Measurements from ENCODE around the gene MAPRE2. TPM values are rescaled to one million over a fixed set of nuclear protein-coding genes. Genes with fewer than 3 reads are reported as not detected.
A peak's percentile ranks its signal among the peaks of the same experiment; 100 is the strongest.

MAPRE2 gene
- total RNA-seq, 1 donor from 2014 or later, result 28.9 TPM

GRCh38 chr18:35038029-35038428 is 3.2 kb upstream of the MAPRE2 start:
- no peak for DNase-seq

DNA sequence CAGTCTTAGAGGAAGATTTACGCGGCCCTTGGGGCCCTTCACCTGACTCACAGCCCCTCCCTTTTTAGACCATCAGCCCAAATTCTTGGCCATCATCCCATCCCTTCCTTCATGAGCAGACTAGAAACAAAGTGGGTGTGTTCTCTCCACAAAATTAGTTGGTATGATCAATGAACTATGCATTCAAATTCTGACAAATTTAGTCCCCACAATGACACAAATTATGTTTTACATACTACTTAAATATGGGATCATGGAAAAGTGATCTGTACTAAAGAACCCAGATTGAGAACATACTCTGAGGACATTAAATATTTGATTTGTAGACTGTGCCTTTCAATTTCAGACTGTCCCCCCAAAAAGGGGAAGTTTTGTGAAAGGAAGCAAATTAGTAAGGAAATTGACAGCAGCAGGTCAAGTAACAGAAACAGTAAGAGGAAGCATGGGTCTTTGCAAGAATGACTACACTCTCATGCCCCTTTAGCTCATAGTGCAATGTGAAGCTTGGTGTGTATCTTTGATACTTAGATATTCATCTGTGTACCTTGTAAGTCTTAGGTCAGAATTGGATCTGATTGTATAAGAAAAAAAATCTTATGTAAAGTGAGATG is 2.2 kb upstream of the MAPRE2 start:
- no peak for DNase-seq

DNA sequence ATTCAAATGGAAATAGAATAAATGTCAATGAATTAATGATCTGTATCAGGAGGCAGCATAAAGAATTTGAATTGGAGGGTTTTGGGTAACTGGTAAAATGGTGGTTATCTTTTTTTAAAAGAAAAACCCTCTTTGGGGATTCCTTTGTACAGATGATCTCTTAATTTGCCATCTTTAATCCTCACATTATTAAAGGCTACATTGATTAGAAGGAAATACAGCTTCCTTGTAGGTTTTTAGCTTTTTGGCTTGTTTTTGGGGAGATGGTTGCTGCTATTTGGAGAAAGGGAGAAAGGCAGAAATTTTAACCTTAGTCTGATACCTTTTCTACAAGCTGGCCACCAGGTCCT is 600 bp upstream of the MAPRE2 start:
- no peak for DNase-seq

GRCh38 chr18:35041815-35042387 is 688 bp downstream of the MAPRE2 start:
- peak; percentile 59 for DNase-seq

DNA sequence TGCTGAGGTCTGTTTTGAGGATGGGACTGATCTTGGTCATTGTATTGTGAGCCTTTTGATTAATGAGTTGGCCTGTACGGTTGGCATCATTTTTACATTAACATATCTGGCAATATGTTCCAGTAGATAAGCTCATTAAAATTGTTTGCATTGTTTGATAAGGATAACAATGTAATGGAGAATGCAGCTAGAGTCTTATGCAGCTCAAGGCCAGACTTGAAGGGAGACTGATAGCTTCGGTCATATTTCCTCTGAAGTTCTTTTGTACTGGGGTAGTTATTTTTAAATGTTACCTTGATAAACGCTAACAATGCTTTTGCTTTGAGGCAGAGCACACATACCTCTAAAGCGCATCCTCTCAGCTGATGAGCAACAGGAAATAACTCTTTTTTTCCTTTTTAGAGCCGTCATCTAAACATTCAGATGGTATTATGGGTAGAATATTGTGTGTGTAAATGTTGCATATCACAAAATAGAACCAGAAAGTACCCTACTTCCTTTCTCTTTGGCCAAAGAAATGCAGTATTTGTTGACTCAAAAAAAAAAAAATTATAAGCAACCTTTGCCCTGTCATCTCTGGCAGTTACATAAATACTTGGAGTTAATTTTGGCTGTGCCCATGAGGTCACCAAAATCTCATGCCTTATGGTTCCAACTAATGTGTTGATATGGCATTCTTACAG is 1.3 kb downstream of the MAPRE2 start:
- DNase-seq, result no peak

DNA sequence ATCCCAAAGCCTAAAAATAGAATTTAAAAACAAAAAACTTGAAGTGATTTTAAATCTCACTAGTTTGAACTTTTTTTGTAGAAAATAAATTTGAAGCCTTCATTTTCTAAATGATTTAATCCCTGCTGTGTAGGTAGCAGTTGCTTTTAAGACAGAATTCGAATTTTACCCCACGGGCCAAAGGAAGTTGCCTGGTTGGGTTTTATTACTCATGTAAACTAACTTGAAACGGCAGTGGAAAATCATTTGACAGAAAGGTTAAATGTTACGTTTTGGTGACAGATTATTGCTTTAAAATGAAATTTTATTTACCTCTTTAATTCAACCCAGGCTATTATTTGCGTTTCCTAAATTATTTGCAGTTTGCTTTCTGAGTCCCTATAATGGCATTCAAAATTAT is 2.0 kb downstream of the MAPRE2 start:
- no peak for DNase-seq

- DNase-seq, result peak; percentile 54
Observed at GRCh38 chr18:35045121-35045520, 3.9 kb downstream of the MAPRE2 start.

DNA sequence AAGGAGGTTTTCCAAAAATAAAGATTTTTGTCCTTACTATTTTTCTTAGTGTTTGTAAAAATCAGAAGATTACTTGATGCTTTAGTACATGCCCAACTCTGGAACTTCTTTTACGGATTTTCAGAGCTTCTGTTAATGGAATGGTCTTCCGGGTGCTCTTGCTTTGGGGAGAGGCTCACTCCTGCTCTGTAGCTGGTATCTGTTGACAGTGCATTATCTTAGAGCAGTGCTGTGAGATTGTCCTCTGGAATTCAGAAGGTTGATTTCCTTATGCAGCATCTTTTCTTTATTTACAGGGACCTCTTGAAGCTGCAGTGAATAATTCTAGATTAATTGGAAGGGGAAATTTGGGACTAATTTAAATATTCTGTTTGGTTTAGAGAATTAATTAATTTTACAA is 4.6 kb downstream of the MAPRE2 start:
- no peak for DNase-seq

GRCh38 chr18:35047697-35048292 is 6.6 kb downstream of the MAPRE2 start:
- DNase-seq, result no peak

DNA sequence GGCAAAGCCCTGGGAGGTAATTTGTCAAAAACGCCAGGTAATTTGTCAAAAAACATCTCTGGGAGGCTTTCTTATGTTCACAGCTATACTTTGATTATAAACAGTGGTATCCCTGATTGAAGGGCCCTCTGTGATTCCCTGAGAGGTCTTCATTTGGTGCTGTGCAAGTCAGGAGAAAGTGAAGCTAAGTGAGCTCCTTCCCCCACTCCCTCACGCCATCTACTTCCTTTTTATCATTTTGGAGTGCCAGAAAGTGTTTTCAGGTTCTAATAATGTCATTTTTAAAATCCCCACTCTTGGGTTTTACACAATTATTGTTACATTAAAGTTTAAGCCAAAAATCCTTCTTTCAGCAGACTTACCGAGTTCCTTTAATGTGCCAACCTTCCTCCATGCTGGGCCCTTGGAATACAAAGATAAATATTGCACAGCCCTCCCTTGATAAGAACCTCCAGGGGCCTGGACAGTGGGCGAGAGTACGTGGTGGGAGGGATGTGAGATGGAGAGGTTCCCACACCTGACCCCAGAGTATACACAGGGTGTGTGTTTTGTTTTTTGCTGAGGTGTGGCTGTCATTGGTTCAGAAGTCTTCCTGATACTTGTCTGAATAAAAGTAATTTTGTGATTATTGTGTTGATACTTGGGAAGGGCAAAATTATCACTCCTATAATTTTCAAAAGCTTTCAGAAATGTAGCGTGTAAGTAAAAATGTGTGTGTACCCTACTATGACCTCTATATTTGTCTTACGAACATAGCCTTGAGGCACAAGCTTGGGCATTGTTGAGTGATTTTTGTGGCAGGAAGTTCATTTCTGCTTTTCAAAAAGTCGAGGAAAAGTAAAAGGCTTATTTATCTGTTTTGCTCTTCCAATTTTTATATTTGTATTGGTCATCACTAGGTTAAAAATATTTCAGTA is 8.2 kb downstream of the MAPRE2 start:
- no peak for DNase-seq

DNA sequence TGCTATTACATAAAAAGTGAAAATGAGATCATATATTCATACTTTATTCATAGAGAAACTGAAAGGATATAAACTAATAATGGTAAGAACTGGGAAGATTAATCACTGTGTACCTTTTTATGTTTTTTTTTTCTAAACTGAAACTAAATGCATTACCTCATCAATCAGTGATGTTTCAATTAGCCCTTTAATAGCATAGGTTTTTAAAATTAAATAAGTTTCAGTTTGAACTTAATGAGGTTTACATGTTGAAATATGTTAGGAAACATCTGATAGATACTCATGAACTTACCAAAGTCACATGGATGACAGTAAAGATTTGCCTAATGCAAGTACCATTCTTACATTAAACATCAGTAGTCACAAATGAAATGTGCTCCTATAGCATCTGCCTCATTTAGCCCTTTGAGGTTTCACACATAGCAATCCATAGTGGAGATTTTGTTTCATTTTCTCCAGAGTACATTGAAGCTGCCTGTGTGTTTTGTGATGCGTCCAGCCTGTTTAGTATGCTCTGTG is 8.9 kb downstream of the MAPRE2 start:
- DNase-seq, result no peak

GRCh38 chr18:35050705-35051195 is 9.5 kb downstream of the MAPRE2 start:
- DNase-seq, result no peak

- no peak for DNase-seq
Observed at GRCh38 chr18:35051641-35052377, 10.6 kb downstream of the MAPRE2 start.

- no peak for DNase-seq
Observed at GRCh38 chr18:35054401-35054800, 13.2 kb downstream of the MAPRE2 start.

- DNase-seq, result no peak
Observed at GRCh38 chr18:35055105-35055504, 13.9 kb downstream of the MAPRE2 start.

DNA sequence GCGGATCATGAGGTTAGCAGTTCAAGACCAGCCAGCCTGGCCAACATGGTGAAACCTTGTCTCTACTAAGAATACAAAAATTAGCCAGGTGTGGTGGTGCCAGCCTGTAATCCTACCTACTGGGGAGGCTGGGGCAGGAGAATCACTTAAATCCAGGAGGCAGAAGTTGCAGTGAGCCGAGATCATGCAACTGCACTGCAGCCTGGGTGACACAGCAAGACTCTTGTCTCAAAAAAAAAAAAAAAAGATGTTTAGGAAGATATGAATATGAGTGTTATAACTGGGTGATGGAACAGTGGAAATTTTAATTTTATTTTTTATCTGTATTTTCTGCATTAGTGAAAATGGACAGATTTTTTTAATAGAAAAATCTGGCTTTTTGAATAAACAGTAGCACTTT is 14.5 kb downstream of the MAPRE2 start:
- DNase-seq, result no peak

GRCh38 chr18:35059280-35059927 is 18.2 kb downstream of the MAPRE2 start:
- DNase-seq, result no peak

DNA sequence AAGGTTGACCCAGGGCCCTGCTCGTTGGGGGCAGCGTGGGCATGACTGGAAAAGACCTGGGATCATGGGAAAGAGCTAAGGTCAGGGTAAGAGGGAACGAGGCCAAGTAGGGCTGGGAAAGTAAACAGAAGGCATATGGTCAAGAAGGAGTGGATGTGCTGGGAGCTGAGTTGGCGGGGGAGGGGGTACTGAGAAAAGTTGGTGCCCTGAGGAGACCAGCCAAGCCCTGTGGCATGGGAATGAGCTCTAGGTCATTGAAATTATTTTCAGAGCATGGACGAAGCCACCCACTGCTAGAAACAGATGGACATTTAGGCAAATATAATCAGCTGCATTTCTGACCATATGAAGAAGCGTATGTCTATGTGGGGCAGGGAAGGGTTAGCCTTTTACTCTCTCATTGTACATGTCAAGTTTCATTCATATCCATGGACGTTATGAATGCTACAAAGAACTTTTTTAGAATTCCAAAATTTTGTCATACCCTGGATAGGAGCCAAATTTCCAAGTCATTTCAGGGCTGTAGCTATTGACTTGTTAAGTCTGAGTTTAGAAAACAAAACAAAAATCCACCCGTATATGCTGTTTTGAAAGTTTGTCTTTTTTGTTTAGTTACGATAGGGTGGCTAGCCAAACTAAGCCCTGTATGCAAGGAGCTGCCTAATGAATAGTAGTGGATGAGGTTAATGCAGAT is 19.1 kb downstream of the MAPRE2 start:
- no peak for DNase-seq

DNA sequence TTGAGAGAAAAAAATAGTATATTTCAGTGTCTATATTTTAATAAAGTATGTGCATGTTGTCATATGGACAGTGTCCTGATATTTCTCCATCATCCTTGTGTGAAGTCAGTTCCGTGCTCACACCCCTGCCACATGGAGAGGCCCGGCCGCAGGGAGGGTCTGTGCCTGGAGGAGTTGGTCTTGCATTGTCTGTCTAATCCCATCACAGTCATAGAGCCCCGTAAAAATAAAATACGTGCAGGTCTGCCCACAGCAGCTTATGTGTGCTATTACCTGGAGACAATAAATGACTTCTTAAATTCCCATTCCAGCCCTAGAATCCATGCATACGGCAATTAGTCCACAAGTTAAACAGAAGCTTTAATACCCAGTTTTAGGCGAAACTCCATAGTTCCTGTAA is 20.1 kb downstream of the MAPRE2 start:
- DNase-seq, result no peak

- no peak for DNase-seq
Observed at GRCh38 chr18:35061804-35062203, 20.6 kb downstream of the MAPRE2 start.
